T-helper 2 cell (primary cell): ENCODE data around the gene GYPC.
"Not testable (repeated sequence)": the region's sequence is repeated elsewhere in the genome, so short reads cannot be mapped to it uniquely, and the experiment has no call there.

Source experiments
- DNase-seq, 5 experiments: peaks; one replicate each; pipeline versions ENCODE4 v3.0.0 to v3.0.0-alpha.2; 2012 to 2022

The GYPC gene

DNA sequence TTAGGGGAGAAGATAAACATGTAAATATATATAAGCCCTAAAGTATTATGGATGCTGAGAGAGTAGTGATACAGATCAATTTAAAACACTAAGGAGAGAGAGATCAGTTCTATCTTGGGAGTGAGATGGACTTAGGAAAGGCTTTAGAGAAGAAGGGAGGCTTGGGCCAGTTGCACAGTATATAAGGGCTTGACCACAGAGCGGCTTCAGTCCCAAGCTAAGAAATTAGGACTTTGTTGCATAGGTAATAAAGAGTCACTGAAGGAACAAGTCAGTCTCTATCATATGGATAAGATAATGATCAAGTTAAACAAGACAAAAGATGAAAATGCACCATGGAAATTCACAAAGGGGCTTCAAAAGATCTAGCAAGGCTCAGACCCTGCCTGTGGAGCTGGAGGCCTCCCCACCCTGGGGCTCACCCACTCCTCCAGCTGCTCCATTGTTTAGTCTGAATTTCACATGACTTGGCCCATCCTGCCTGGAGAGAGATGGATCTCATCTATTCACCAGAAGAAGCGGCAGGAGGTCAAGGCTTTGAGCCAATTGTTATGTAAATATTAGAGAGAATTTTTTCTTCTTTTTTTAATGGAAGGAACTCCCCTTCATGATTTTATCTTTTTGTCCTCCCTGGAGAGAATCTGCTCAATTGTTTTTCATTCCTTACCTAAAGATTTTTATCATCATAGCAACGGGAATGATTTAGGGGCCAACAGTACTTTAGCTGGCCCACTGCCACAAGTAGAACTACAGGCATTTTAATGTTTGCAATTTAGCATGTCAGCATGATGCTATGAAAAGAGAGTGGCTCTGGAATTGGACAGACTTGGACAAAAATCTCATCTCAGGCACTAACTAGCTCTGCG, 44.0 kb downstream of the GYPC start:
- DNase-seq = no peak

- DNase-seq = no peak
Measured at GRCh38 chr2:126700677-126701076, 44.7 kb downstream of the GYPC start.

DNA sequence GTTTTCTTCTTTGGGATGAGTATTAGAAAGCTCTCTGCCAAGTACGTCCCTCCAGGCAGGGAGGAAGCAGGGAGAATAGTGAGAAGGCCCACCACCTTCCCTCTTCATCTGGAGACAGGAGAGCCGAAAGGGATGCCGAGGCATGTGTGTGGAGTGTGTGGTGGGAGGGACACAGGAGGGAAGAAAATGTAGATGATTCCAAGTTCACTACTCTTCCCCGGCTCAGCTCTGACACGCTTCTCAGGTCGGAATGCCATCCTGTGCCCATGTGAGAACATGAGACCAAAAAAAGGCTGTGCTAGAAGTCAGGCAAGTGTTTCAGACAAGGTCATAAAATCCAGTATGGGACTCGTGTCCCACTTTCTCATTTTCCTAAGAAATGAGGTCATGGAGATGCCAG, 47.4 kb downstream of the GYPC start:
- no peak for DNase-seq

- DNase-seq = no peak
Measured at GRCh38 chr2:126704434-126705160, 48.6 kb downstream of the GYPC start.

DNA sequence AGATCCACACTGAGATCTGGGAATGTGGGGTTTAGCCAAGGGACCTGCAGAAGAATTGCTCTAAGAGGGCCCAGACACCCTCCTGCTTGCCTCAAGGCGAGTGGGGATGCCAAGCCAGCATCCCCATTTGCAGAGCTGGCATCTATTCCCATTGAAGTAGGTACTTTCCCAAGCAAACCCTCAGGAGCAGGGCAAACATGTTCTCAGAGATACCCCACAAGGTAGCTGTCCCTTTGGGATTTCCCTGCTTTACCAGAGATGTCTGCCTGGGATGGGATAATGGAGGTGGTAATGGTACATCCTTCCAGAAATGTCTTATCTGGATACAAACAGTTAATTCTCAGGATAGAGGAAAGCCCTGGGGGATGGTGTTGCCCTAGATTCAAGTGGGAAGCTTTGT, 51.2 kb downstream of the GYPC start:
- no peak for DNase-seq

DNA sequence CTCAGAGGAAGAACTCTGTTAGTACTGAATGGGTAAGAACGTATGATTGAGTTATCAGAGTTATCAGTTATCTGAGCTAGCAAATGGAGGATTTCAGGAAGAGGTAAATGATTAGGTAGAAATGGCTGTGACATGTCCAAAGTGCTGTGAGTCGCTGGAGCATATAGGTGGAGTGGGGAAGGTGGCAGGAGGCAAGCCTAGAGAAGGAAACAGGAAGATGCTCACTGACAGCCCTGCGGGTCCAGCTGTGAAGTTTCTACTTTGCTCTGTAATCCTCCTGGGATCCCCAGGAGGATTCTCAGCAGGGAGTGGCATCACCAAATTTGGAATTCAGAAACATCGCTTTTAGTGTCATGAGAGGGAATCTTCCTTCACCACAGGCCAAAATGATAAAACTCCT, 52.0 kb downstream of the GYPC start:
- DNase-seq = no peak

- DNase-seq = no peak
Measured at GRCh38 chr2:126714191-126714965, 58.4 kb downstream of the GYPC start.

DNA sequence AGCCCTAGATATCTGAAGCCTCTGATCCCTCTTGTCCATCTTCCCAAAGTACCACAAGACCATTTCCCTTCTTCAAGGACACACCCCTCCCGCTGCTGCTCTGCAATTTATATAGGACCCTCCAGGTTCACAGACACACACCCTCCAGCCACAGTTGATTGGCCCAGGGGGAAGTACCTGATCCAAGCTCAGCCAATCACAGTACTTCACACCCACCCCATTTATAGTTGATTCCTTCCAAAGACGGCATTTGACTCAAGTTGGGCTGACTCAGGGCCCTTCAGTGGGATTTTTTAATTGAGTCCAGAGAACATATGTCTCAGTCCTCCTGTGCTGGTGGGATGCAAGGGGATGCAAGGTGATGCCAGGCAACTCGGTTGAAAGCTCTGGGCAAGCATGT, 59.2 kb downstream of the GYPC start:
- no peak for DNase-seq

DNA sequence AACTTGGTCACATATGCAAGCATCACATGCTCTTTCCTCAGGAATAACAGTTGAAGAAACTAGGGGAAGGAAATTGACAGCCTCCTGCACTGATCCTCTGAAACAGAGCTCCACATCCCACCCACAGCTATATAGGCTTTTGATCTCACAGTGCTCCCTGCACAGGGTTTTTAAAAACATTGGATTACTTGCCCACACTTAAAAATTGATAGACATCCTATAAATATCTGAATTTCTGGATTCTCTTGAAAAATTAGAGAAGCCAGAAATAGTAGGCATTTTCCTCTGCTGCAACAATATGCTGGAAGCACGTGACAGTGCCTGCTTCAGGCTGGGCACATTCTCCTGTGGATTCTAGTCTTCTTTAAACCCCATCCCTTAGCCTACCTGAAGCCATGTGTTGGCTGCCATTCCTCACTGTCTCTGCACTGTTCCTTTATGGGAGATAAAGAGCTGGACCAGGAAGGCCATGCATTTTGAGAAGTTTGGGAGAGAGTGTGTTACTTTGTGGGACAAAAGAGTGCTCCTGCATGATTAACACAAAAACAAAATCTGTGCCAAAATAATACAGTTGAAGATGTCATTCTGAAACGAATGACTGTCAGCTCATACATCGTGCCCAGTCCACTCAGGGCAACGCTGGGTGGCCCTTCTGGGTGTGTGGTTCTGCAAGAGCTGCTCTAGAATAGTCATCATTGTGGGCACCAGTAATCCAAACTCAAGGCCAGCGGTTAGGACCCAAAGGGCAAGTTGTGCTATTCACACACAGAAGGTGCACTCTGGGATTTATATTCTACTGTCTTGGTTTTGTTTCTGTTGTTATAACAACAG, 59.8 kb downstream of the GYPC start:
- DNase-seq = no peak

GRCh38 chr2:126717277-126717676, 61.3 kb downstream of the GYPC start:
- DNase-seq = not testable (repeated sequence)

DNA sequence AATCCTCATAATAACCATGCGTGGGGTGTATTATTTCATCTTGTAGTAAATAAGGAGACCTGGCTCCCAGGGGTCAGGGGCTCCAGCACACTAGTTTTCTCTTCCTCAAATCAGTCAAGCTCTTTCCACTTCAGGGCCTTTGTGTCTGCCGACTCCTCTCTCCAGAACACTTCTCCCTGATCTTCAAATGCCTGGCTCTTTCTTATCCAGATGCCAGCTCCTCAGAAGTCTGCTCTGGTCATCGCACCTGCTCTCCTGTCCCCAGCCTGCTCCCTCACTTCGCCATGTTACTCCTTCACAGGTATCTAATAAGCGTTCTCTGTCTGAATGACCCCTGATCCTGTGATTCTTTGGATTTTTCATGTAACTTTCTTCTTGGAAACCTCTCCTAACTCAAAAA, 62.0 kb downstream of the GYPC start:
- no peak for DNase-seq

DNA sequence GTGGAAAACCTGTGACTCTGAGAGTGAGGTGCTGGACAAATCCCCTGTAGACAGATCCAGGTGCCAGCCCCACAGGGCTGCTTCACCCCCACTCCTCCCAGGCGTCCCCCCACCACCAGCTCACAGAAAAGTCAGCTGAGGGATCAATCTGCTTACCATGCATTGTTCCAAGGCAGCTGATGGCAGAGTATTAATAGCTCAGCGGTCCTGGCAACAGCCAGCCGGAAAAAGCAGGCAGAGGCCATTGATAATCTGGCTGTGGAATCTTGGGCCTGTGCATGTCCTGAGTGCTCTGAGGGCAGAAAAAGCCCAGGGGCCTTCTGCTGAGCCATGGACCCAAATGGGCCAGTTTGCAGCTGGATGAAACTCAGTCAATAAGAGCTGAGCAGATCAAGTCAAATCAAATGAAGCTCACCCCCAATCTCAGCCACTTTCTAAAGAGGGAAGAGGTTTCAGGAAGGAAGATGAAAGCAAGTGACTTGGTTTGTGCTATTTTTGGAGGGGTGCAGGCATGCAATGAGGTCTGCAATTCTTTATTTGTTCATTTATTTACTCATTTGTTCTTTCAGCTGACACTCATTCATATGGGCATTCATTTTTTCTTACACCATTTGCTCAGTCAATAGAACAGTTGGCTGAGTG, 63.4 kb downstream of the GYPC start:
- no peak for DNase-seq

DNA sequence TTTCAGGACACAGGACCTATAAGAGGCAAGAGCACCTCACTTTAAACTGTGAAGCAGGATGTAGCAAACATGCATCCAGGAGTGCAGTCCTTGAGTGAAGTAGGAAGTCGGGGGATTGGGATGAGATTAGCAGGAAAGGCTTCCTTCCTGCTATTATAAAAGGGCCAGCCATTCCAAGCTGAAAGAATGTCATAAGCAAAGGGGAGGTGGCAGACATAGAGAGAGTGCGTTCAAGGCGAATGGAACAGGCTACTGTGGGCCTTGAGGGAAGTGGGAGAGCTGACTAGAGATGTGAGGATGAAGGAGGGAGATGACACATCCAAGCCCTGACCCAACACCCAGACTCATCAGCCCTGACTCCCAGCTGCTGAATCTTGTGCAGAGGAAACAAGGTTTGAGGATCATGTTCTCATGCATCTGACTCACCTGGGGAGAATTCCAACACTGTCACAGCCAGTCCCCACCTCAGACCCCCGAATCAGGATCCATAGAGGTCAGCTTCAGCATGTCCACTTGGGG, 63.9 kb downstream of the GYPC start:
- DNase-seq = no peak

- DNase-seq = no peak
Measured at GRCh38 chr2:126720638-126721037, 64.7 kb downstream of the GYPC start.

GRCh38 chr2:126722081-126722480, 66.1 kb downstream of the GYPC start:
- DNase-seq = no peak

- DNase-seq = no peak
Measured at GRCh38 chr2:126722546-126722945, 66.6 kb downstream of the GYPC start.

GRCh38 chr2:126723281-126723815, 67.4 kb downstream of the GYPC start:
- DNase-seq = no peak

DNA sequence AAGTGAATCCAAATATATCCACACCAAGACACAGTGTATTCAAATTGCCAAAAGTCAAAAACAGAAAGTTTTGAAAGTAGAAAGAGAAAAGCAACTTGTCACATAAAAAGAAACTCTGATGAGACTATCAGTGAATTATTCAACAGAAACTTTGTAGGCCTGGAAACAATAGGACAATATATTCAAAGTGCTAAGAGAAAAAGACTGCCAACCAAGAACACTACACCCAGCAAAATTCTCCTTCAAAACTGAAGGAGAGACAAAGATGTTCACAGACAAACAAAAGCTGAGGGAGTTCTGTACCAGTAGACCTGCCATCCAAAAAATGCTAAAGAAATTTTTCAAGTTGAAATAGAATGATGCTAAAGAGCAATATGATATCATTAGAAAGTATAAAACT, 69.6 kb downstream of the GYPC start:
- no peak for DNase-seq

GRCh38 chr2:126729896-126730295, 73.9 kb downstream of the GYPC start:
- no peak for DNase-seq

DNA sequence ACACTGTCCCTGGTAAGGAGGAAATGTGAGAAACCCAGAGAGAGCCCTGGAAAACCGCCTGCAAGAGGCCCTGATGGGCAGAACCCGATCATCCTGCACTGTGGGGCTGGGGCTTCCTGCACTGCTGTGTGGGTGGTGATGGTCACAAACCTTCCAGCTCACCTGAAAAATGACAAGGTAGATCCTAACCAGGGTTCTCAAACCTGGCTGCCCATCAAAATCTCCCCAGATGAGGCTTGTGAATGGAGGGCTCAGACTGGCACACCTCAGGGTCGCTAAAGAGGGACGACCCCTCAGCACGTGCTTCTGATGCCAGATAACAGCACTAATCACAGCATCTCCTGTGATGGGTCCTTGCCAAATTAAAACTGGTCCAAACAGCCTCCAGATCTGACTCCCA, 74.7 kb downstream of the GYPC start:
- DNase-seq = no peak

DNA sequence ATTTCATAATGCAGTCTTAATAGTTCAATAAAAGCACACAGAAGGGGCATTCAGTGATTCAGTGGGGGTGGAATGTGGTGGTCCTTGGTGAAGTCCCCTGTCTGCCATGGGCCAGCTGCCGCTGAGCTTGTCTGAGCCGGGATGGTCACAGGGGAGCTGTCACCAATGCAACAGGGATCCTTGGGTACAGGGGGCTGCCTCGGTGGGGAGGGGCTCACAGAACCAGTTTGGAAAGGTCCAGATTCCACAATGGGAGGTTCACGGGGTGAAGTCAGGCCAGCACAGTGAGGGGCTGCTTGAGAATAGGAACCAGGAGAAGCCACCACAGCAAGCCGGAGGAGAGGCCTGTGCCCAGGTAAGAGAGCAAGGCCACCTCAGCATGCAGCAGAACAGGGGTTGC, 75.4 kb downstream of the GYPC start:
- no peak for DNase-seq
